ENCODE data around the gene CHMP1A. TPM values are rescaled to one million over a fixed set of nuclear protein-coding genes. Genes with fewer than 3 reads are reported as not detected.

The CHMP1A gene
- total and polyA plus RNA-seq, 2 experiments from 2014 or later, result 42.3 to 81.9 TPM

DNA sequence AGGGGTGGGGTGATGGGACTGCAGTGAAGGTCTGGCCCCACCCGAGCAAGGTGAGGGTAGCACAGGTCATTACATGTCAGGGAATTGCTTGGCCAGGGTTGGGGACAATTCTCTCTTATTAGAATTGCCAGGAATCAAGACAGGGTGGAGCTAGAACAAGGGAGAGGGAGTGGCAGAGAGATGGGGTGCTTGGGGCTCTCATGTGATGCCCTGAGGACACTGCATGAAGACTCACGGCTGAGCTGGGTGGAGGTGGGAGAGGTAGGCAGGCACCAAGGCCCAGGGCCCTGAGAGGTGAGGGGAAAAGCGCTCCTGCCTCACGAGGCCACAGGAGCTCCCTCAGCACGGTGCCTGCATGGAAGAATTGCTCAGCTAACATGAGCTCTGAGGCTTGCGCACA, 40.5 kb downstream of the CHMP1A start (continued):
- TF ChIP-seq, protein P1, sequence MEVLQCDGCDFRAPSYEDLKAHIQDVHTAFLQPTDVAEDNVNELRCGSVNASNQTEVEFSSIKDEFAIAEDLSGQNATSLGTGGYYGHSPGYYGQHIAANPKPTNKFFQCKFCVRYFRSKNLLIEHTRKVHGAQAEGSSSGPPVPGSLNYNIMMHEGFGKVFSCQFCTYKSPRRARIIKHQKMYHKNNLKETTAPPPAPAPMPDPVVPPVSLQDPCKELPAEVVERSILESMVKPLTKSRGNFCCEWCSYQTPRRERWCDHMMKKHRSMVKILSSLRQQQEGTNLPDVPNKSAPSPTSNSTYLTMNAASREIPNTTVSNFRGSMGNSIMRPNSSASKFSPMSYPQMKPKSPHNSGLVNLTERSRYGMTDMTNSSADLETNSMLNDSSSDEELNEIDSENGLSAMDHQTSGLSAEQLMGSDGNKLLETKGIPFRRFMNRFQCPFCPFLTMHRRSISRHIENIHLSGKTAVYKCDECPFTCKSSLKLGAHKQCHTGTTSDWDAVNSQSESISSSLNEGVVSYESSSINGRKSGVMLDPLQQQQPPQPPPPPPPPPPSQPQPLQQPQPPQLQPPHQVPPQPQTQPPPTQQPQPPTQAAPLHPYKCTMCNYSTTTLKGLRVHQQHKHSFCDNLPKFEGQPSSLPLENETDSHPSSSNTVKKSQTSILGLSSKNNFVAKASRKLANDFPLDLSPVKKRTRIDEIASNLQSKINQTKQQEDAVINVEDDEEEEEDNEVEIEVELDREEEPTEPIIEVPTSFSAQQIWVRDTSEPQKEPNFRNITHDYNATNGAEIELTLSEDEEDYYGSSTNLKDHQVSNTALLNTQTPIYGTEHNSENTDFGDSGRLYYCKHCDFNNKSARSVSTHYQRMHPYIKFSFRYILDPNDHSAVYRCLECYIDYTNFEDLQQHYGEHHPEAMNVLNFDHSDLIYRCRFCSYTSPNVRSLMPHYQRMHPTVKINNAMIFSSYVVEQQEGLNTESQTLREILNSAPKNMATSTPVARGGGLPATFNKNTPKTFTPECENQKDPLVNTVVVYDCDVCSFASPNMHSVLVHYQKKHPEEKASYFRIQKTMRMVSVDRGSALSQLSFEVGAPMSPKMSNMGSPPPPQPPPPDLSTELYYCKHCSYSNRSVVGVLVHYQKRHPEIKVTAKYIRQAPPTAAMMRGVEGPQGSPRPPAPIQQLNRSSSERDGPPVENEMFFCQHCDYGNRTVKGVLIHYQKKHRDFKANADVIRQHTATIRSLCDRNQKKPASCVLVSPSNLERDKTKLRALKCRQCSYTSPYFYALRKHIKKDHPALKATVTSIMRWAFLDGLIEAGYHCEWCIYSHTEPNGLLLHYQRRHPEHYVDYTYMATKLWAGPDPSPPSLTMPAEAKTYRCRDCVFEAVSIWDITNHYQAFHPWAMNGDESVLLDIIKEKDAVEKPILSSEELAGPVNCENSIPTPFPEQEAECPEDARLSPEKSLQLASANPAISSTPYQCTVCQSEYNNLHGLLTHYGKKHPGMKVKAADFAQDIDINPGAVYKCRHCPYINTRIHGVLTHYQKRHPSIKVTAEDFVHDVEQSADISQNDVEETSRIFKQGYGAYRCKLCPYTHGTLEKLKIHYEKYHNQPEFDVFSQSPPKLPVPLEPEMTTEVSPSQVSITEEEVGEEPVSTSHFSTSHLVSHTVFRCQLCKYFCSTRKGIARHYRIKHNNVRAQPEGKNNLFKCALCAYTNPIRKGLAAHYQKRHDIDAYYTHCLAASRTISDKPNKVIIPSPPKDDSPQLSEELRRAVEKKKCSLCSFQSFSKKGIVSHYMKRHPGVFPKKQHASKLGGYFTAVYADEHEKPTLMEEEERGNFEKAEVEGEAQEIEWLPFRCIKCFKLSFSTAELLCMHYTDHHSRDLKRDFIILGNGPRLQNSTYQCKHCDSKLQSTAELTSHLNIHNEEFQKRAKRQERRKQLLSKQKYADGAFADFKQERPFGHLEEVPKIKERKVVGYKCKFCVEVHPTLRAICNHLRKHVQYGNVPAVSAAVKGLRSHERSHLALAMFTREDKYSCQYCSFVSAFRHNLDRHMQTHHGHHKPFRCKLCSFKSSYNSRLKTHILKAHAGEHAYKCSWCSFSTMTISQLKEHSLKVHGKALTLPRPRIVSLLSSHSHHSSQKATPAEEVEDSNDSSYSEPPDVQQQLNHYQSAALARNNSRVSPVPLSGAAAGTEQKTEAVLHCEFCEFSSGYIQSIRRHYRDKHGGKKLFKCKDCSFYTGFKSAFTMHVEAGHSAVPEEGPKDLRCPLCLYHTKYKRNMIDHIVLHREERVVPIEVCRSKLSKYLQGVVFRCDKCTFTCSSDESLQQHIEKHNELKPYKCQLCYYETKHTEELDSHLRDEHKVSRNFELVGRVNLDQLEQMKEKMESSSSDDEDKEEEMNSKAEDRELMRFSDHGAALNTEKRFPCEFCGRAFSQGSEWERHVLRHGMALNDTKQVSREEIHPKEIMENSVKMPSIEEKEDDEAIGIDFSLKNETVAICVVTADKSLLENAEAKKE (CRISPR knock-in tag; IDR thresholded peaks at IDR 0.05), result no peak
- TF ChIP-seq EZH2 (IDR thresholded peaks at IDR 0.05; ENCODE audit: low read depth, unreplicated experiment), result no peak

DNA sequence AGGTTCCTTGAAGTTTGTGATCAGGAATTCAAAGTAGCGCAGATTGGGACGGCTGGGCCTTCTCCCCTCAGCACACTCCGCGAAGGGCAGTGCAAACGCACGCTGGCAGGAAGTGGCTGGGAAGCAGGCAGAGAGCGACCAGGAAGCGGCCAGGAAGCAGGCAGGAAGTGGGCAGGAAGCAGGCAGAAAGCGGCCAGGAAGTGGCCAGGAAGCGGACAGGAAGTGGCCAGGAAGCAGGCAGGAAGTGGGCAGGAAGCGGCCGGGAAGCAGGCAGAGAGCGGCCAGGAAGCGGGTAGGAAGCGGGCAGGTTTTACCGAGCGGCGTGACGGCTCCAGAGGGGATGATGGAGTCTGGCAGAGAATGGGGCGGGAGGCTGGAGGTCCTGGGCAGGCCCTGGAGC, 40.9 kb downstream of the CHMP1A start:
- ATAC-seq (no peak), DNase-seq (ENCODE audit: low spot score) (no peak)
- Mint-ChIP-seq H3K27ac (no peak overlapping the region), H3K4me1 (peaks cover 15% of the 10 kb centered on the region), H3K9me3 (peaks cover 3% of the 10 kb centered on the region; the same call in 2 of the 3 replicates), H3K27me3 (ENCODE audit: insufficient read depth, low read depth, poor library complexity) (peaks cover 15% of the 10 kb centered on the region), H3K4me3 (no peak overlapping the region), H3K36me3 (ENCODE audit: low read depth) (no peaks in the 10 kb centered on the region; the same call in 2 of the 3 replicates)
- H3K27me3 ChIP-seq (ENCODE audit: insufficient read depth), result no peaks in the 10 kb centered on the region
- no peak overlapping the region for H3K4me2 ChIP-seq
- H4K20me1 ChIP-seq (replicated peaks; ENCODE audit: insufficient read depth), result no peaks in the 10 kb centered on the region
- H3K4me3 ChIP-seq, result no peak overlapping the region
- H3K79me2 ChIP-seq (replicated peaks; ENCODE audit: insufficient read depth), result no peaks in the 10 kb centered on the region
- TF ChIP-seq CREB1 (CRISPR knock-in tag; IDR thresholded peaks at IDR 0.05; ENCODE audit: low read depth), result no peak
- no peak for TF ChIP-seq ZNF331 (CRISPR knock-in tag; IDR thresholded peaks at IDR 0.05; ENCODE audit: low read depth)
- TF ChIP-seq, protein P2, sequence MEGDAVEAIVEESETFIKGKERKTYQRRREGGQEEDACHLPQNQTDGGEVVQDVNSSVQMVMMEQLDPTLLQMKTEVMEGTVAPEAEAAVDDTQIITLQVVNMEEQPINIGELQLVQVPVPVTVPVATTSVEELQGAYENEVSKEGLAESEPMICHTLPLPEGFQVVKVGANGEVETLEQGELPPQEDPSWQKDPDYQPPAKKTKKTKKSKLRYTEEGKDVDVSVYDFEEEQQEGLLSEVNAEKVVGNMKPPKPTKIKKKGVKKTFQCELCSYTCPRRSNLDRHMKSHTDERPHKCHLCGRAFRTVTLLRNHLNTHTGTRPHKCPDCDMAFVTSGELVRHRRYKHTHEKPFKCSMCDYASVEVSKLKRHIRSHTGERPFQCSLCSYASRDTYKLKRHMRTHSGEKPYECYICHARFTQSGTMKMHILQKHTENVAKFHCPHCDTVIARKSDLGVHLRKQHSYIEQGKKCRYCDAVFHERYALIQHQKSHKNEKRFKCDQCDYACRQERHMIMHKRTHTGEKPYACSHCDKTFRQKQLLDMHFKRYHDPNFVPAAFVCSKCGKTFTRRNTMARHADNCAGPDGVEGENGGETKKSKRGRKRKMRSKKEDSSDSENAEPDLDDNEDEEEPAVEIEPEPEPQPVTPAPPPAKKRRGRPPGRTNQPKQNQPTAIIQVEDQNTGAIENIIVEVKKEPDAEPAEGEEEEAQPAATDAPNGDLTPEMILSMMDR (conservative IDR thresholded peaks at IDR 0.05; ENCODE audit: low read depth in 2 of 2), result no peak
- TF ChIP-seq POLR2AphosphoS5 (IDR thresholded peaks at IDR 0.05; ENCODE audit: low read depth), result no peak
- no peak for TF ChIP-seq JUNB (IDR thresholded peaks at IDR 0.05; ENCODE audit: unreplicated experiment)
- no peaks in the 10 kb centered on the region for H3F3A ChIP-seq (replicated peaks; ENCODE audit: low read depth)
- H3K27ac ChIP-seq (ENCODE audit: low read depth), result no peak overlapping the region
- H3K36me3 ChIP-seq (ENCODE audit: insufficient read depth), result no peaks in the 10 kb centered on the region
- H2AFZ ChIP-seq, result no peak overlapping the region
- H3K9me2 ChIP-seq (ENCODE audit: insufficient read depth), result no peaks in the 10 kb centered on the region
- H3K4me1 ChIP-seq (ENCODE audit: insufficient read depth), result no peaks in the 10 kb centered on the region; the same call in 1 of the 2 replicates

All from GM23338 (cell line).